Measurements from ENCODE around the gene TMEM242.

Gene TMEM242

DNA sequence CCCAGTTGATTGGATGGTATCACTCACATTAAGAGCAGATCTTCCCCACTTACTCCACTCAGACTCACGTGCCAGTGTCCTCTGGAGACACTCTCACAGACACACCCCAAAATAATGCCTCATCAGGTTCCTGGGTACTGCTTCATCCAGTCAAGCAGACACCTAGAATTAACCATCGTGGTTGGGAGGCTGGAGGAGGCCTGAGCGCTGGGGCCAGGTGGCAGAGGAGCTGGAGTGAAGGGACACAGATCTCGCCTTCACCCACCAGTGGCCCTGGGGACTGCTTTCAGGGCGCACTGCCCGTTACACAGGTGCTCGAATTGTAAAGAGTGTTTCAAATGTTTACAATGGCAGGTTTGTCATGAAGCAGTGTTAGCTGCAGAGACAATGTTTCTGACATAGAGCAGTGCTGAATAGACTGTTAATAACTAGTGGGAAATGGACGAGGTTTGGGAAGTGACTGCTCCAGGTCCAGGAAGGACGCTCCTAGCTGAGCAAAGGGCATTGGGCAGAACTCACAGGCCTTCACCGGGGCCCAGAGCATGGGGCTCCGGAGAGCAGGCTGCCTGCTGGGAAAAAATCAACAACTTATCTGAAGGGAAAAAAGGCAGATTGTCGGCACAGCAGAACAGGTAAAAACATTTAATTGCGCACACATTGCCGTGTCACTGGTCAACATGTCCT, 38.4 kb downstream of the TMEM242 start:
- H3K27ac ChIP-seq (ENCODE audit: extremely low read depth, low read depth, low read length) = no peak overlapping the region
- ChIA-PET POLR2A (no interaction called here), CTCF (interaction anchor here (0.7 to 1.7 kb wide), 2 partner anchors 10 to 207 kb away, joined by 3 read pairs; no protein-coding TSS in a partner anchor)
- no peaks in the 10 kb centered on the region for H3K4me1 ChIP-seq (ENCODE audit: control insufficient read depth, insufficient read depth, low read length)
- TF ChIP-seq, protein P1, sequence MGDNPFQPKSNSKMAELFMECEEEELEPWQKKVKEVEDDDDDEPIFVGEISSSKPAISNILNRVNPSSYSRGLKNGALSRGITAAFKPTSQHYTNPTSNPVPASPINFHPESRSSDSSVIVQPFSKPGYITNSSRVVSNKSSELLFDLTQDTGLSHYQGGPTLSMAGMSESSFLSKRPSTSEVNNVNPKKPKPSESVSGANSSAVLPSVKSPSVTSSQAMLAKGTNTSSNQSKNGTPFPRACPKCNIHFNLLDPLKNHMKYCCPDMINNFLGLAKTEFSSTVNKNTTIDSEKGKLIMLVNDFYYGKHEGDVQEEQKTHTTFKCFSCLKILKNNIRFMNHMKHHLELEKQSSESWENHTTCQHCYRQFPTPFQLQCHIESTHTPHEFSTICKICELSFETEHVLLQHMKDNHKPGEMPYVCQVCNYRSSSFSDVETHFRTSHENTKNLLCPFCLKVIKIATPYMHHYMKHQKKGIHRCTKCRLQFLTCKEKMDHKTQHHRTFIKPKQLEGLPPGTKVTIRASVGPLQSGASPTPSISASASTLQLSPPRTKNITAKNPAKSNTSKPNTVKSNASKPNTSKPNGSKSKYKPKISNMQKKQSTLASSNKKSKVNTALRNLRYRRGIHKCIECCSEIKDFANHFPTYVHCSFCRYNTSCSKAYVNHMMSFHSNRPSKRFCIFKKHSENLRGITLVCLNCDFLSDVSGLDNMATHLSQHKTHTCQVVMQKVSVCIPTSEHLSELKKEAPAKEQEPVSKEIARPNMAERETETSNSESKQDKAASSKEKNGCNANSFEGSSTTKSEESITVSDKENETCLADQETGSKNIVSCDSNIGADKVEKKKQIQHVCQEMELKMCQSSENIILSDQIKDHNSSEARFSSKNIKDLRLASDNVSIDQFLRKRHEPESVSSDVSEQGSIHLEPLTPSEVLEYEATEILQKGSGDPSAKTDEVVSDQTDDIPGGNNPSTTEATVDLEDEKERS (tag by site-specific recombination; IDR thresholded peaks at IDR 0.05) = no peak
- TF ChIP-seq ZNF2 (tag by site-specific recombination; IDR thresholded peaks at IDR 0.05) (no peak), RBAK (tag by site-specific recombination; IDR thresholded peaks at IDR 0.05) (no peak), ZNF600 (tag by site-specific recombination; IDR thresholded peaks at IDR 0.05) (no peak)
- no peak overlapping the region for H3K4me3 ChIP-seq (ENCODE audit: low read depth, low read length)
- H3K9me3 ChIP-seq (ENCODE audit: control insufficient read depth, insufficient read depth, low read depth, low read length) = no peaks in the 10 kb centered on the region
- H3K36me3 ChIP-seq (ENCODE audit: control insufficient read depth in 2 of 2, insufficient read depth in 1 of 2, low read length in 2 of 2) = peaks cover 0 to 24% of the 10 kb centered on the region in 2 experiments; a peak in 1 of 3 replicates

DNA sequence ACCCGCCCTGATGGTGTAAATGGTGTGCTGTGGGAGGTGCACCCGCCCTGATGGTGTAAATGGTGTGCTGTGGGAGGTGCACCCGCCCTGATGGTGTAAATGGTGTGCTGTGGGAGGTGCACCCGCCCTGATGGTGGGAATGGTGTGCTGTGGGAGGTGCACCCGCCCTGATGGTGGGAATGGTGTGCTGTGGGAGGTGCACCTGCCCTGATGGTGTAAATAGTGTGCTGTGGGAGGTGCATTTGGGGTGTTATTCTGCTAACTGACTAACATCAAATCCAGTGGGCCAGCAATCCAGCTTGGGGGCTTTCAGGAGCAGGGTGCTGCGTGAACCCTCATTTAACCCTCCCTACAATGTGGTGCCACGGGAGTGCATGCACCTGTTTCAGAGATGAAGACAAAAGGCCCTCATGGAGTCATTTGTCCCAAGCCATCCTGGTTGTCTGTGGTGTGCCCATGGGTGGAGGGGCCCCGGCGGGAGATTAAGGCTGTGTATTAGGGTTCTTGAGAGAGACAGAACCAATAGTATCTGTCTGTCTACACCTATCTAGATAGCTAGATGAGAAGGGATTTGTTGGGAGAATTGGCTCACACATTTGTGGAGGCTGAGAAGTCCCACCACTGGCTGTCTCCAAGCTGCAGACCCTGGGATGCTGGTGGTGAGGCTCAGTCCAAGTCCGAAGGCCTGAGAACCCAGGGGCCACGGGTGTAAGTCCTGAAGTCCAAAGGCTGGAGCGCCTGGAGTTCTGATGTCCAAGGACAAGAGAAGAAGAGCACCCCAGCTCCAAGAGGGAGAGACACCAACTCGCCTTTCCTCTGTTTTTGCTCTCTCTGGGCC, 39.2 kb downstream of the TMEM242 start:
- Histone ChIP-seq H3K4me1 (ENCODE audit: control insufficient read depth, insufficient read depth, low read length) (no peaks in the 10 kb centered on the region), H3K27ac (ENCODE audit: extremely low read depth, low read depth, low read length) (no peak overlapping the region), H3K4me3 (ENCODE audit: low read depth, low read length) (no peak overlapping the region), H3K9me3 (ENCODE audit: control insufficient read depth, insufficient read depth, low read depth, low read length) (no peaks in the 10 kb centered on the region), H3K36me3 (ENCODE audit: control insufficient read depth in 2 of 2, insufficient read depth in 1 of 2, low read length in 2 of 2) (peaks cover 0 to 20% of the 10 kb centered on the region in 2 experiments; a peak in 1 of 3 replicates)
- POLR2A ChIA-PET = no interaction called here
- CTCF ChIA-PET = interaction anchor here (1.1 kb wide), 1 partner anchor 9 kb away, joined by 5 read pairs; no protein-coding TSS in a partner anchor
- TF ChIP-seq ZFHX2 (tag by site-specific recombination; conservative IDR thresholded peaks at IDR 0.05) = peak; percentile 72
- TF ChIP-seq EGR2 (tag by site-specific recombination; IDR thresholded peaks at IDR 0.05; ENCODE audit: low read depth) = peak; percentile 64
- no peak for TF ChIP-seq FEZF1 (tag by site-specific recombination; IDR thresholded peaks at IDR 0.05)
- TF ChIP-seq ZNF354C (tag by site-specific recombination; IDR thresholded peaks at IDR 0.05; ENCODE audit: borderline replicate concordance, low read depth) = no peak
- no peak for TF ChIP-seq ZNF19 (tag by site-specific recombination; IDR thresholded peaks at IDR 0.05; ENCODE audit: low read depth)

DNA sequence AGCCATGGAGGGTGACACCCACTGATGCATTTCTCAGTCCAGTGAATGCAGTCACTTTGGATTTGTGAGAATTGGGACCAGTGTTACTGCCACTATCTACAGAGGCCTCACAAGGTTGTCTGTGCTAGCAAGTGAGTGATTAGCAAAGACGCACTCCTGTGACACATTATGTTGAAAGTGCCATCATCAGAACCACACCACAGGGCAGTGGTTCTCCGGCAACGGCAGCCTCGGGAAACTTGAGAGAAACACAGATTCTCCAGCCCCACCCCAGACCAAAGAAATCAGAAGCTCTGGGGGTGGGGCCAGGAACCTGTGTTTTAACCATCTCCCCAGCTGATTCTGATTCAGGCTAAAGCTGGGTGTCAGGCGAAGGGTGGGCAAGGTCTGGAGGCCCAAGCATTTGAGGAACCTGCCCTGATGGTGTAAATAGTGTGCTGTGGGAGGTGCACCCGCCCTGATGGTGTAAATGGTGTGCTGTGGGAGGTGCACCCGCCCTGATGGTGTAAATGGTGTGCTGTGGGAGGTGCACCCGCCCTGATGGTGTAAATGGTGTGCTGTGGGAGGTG, 39.9 kb downstream of the TMEM242 start:
- no peaks in the 10 kb centered on the region for H3K9me3 ChIP-seq (ENCODE audit: control insufficient read depth, insufficient read depth, low read depth, low read length)
- H3K36me3 ChIP-seq (ENCODE audit: control insufficient read depth in 2 of 2, insufficient read depth in 1 of 2, low read length in 2 of 2) = peaks cover 0 to 14% of the 10 kb centered on the region in 2 experiments; a peak in 1 of 3 replicates
- H3K27ac ChIP-seq (ENCODE audit: extremely low read depth, low read depth, low read length) = no peak overlapping the region
- no peaks in the 10 kb centered on the region for H3K4me1 ChIP-seq (ENCODE audit: control insufficient read depth, insufficient read depth, low read length)
- ChIA-PET POLR2A (no interaction called here), CTCF (interaction anchor here (0.6 to 1.1 kb wide), 2 partner anchors 8 to 788 kb away, joined by 3 to 5 read pairs; no protein-coding TSS in a partner anchor)
- TF ChIP-seq ZNF654 (tag by site-specific recombination; IDR thresholded peaks at IDR 0.05; ENCODE audit: low read depth) (no peak), ZNF629 (tag by site-specific recombination; IDR thresholded peaks at IDR 0.05) (no peak), ZNF214 (tag by site-specific recombination; IDR thresholded peaks at IDR 0.05; ENCODE audit: borderline replicate concordance) (no peak), FEZF1 (tag by site-specific recombination; IDR thresholded peaks at IDR 0.05) (no peak)
- no peak overlapping the region for H3K4me3 ChIP-seq (ENCODE audit: low read depth, low read length)

DNA sequence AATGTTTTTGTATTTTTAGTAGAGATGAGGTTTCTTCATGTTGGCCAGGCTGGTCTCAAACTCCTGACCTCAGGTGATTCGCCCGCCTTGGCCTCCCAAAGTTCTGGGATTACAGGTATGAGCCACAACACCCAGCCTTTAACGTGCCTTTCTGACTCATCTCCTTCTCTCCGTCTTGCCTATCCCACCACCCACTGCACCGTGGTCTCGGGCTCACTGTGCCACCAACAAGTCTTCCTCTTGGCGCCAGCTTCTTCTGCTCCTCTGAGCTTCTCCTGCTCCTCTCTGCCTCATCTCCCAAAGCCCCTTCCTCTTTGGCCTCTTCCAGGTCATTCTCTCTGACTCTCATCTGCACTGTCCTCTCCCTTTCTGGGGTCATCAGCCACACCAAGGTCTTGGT, 41.0 kb downstream of the TMEM242 start:
- H3K36me3 ChIP-seq (ENCODE audit: control insufficient read depth in 2 of 2, insufficient read depth in 1 of 2, low read length in 2 of 2) = peaks cover 0 to 6% of the 10 kb centered on the region in 2 experiments; a peak in 1 of 3 replicates
- POLR2A ChIA-PET = no interaction called here
- H3K4me3 ChIP-seq (ENCODE audit: low read depth, low read length) = no peak overlapping the region
- H3K27ac ChIP-seq (ENCODE audit: extremely low read depth, low read depth, low read length) = no peak overlapping the region
- no peaks in the 10 kb centered on the region for H3K9me3 ChIP-seq (ENCODE audit: control insufficient read depth, insufficient read depth, low read depth, low read length)
- CTCF ChIA-PET = interaction anchor here (0.6 kb wide), 1 partner anchor 370 kb away, joined by 3 read pairs; no protein-coding TSS in a partner anchor
- H3K4me1 ChIP-seq (ENCODE audit: control insufficient read depth, insufficient read depth, low read length) = no peaks in the 10 kb centered on the region
- no peak for TF ChIP-seq ZNF140 (tag by site-specific recombination; IDR thresholded peaks at IDR 0.05)
- peak; percentile 26; the same call in 1 of the 2 replicates for TF ChIP-seq ZNF394 (tag by site-specific recombination; IDR thresholded peaks at IDR 0.05; ENCODE audit: borderline replicate concordance)
